AG09319 (cell line): ENCODE results near the gene PCDHB9.
"Not testable (repeated sequence)": the region's sequence is repeated elsewhere in the genome, so short reads cannot be mapped to it uniquely, and the experiment has no call there.

Experiments used
- DNase-seq: peaks from one replicate; pipeline ENCODE4 v3.0.0-alpha.2; 2010; ENCODE audit warnings: low read depth; ENCODE audit errors: extremely low read depth
- CTCF ChIP-seq: IDR thresholded peaks from 2 replicates; pipeline ENCODE4 v1.5.1; 2011; ENCODE audit warnings: low read depth, mild to moderate bottlenecking, inconsistent platforms, low read length, moderate library complexity

The PCDHB9 gene

GRCh38 chr5:141192110-141192725, 5.3 kb downstream of the PCDHB9 start, which contains the start of gene PCDHB10:
Gene PCDHB10, plus strand, starts transcription at chr5:141192353. Its CDS starts 200 bp downstream, at chr5:141192553.
- no peak for DNase-seq
- TF ChIP-seq CTCF, result peak; percentile 13

DNA sequence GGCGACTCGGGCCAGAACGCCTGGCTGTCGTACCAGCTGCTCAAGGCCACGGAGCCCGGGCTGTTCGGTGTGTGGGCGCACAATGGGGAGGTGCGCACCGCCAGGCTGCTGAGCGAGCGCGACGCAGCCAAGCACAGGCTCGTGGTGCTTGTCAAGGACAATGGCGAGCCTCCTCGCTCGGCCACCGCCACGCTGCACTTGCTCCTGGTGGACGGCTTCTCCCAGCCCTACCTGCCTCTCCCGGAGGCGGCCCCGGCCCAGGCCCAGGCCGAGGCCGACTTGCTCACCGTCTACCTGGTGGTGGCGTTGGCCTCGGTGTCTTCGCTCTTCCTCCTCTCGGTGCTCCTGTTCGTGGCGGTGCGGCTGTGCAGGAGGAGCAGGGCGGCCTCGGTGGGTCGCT, 7.4 kb downstream of the PCDHB9 start:
- DNase-seq, result not testable (repeated sequence)

DNA sequence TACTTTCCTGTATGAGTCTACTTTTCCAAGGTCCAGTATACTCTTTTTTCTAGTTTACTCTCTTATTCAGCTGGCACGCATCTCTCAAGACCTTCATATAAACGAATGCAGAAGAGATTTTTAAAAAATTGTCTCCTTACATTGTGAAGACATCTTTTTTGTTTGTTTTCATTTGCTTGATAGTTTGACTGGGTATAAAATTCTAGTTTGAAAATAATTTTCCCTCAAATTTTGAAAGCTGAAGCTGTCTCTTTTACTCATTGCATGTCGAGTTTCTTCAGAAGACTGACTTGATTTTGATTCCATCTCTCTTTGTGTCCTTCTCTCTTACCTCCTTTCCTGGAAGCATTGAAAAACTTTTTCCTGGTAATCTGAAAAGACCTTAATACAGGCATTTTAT, 9.4 kb downstream of the PCDHB9 start:
- DNase-seq, result no peak
- no peak for TF ChIP-seq CTCF

DNA sequence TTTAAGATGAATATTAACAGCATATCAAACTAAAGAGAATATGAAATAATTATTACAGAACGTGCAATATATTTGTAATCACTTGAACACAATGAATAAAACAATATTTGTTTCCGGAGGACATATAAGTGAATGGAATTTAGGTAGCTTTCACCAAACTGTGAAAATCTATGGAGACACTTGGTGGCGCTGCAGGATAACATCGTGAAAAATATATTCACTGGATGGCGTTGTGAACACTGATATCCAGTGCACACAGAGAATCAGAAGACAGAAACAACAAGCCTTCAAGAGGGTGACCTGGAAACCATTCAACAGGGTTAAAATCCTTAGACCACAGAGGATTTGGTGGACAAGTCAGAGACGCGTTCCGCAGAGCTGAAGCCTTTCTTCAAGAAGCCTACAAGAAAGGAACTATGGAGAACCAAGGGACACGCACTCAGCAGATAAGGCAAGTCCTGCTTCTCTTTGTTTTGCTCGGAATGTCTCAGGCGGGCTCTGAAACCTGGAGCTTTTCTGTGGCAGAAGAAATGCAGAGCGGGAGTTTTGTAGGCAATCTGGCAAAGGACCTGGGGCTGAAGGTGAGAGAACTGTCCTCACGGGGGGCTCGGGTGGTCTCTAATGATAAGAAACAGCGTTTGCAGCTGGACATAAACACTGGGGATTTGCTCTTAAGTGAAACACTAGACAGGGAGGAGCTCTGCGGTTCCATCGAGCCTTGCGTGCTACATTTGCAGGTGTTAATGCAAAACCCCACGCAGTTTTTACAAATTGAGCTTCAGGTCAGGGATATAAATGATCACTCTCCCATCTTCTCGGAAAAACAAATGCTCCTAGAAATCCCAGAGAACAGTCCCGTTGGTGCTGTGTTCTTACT, 12.6 kb downstream of the PCDHB9 start, which contains the start of gene PCDHB11:
TSS of gene PCDHB11 (plus strand) at position 269 of the 877 bp plus-strand sequence. CDS start at position 417, 148 bp downstream.
- no peak for DNase-seq
- TF ChIP-seq CTCF, result no peak

- DNase-seq, result not testable (repeated sequence)
These were observed 14.2 kb downstream of the PCDHB9 start for GRCh38 chr5:141201126-141201525.

- not testable (repeated sequence) for DNase-seq
These were observed 14.7 kb downstream of the PCDHB9 start for GRCh38 chr5:141201646-141202045.

DNA sequence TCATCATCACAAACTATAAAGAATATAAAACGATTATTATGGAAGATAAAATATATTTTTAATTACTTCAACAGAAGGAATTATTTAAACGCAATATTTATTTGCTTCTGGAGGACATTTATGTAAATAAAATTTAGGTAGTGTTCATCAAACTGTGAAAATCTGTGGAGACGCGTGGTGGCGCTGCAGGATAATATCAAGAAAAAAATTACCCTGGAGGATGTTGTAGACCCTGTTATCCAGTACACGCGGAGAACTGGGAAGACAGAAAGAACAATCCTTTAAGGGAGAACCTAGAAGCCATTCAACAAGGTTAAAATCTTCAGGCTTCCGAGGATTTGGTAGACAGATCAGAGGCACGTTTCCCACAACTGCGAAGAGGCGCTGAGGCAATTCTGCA, 21.5 kb downstream of the PCDHB9 start, which contains the start of gene PCDHB12:
TSS of gene PCDHB12 (plus strand) at position 242 of the 400 bp plus-strand sequence. CDS start 189 bp downstream, outside the sequence.
- no peak for TF ChIP-seq CTCF
- no peak for DNase-seq

- DNase-seq, result not testable (repeated sequence)
These were observed 23.3 kb downstream of the PCDHB9 start for GRCh38 chr5:141210281-141210680.

GRCh38 chr5:141210849-141211248, 23.9 kb downstream of the PCDHB9 start:
- not testable (repeated sequence) for DNase-seq

- not testable (repeated sequence) for DNase-seq
These were observed 26.8 kb downstream of the PCDHB9 start, which contains the start of gene PCDHB13 for GRCh38 chr5:141213656-141214339. Gene PCDHB13, plus strand, starts transcription at chr5:141213919. Its CDS starts 205 bp downstream, at chr5:141214124.

GRCh38 chr5:141214583-141214982, 27.6 kb downstream of the PCDHB9 start:
- not testable (repeated sequence) for DNase-seq

- DNase-seq, result not testable (repeated sequence)
These were observed 28.5 kb downstream of the PCDHB9 start for GRCh38 chr5:141215504-141215903.

DNA sequence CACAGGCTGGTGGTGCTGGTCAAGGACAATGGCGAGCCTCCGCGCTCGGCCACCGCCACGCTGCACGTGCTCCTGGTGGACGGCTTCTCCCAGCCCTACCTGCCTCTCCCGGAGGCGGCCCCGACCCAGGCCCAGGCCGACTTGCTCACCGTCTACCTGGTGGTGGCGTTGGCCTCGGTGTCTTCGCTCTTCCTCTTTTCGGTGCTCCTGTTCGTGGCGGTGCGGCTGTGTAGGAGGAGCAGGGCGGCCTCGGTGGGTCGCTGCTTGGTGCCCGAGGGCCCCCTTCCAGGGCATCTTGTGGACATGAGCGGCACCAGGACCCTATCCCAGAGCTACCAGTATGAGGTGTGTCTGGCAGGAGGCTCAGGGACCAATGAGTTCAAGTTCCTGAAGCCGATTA, 29.1 kb downstream of the PCDHB9 start:
- DNase-seq, result not testable (repeated sequence)
